ENCODE results near the gene HBG1.
"Not testable (repeated sequence)": the region's sequence is repeated elsewhere in the genome, so short reads cannot be mapped to it uniquely, and the experiment has no call there.

The HBG1 gene

GRCh38 chr11:5253440-5253839 is 3.8 kb upstream of the HBG1 start:
- H3K9me3 ChIP-seq (replicated peaks; ENCODE audit: insufficient read depth, low read length); H3K27ac ChIP-seq (ENCODE audit: low read length); H2AFZ ChIP-seq (ENCODE audit: low read length); H3K79me2 ChIP-seq (ENCODE audit: low read length); H3K4me3 ChIP-seq (ENCODE audit: low read length); H3F3A ChIP-seq (ENCODE audit: insufficient read depth, low read length); H3K4me1 ChIP-seq (ENCODE audit: low read length); H4K20me1 ChIP-seq (ENCODE audit: insufficient read depth, low read length); H3K9me2 ChIP-seq (replicated peaks; ENCODE audit: insufficient read depth, low read length); H3K9ac ChIP-seq (ENCODE audit: low read length); H3K27me3 ChIP-seq (replicated peaks; ENCODE audit: insufficient read depth, low read length); H3K4me2 ChIP-seq (ENCODE audit: low read depth, low read length); H3K36me3 ChIP-seq (replicated peaks; ENCODE audit: insufficient read depth, low read length); DNase-seq: not testable (repeated sequence)

GRCh38 chr11:5252919-5253265 is 3.2 kb upstream of the HBG1 start:
- Histone ChIP-seq H4K20me1 (ENCODE audit: insufficient read depth, low read length) (no peaks in the 10 kb centered on the region), H3K9me3 (replicated peaks; ENCODE audit: insufficient read depth, low read length) (no peaks in the 10 kb centered on the region), H3K4me3 (ENCODE audit: low read length) (no peak overlapping the region), H3K36me3 (replicated peaks; ENCODE audit: insufficient read depth, low read length) (no peaks in the 10 kb centered on the region), H3K4me2 (ENCODE audit: low read depth, low read length) (no peak overlapping the region), H3K27me3 (replicated peaks; ENCODE audit: insufficient read depth, low read length) (no peaks in the 10 kb centered on the region), H3K9ac (ENCODE audit: low read length) (no peak overlapping the region), H3K4me1 (ENCODE audit: low read length) (no peaks in the 10 kb centered on the region), H2AFZ (ENCODE audit: low read length) (no peak overlapping the region), H3K79me2 (ENCODE audit: low read length) (no peaks in the 10 kb centered on the region), H3K9me2 (replicated peaks; ENCODE audit: insufficient read depth, low read length) (no peaks in the 10 kb centered on the region), H3F3A (ENCODE audit: insufficient read depth, low read length) (no peaks in the 10 kb centered on the region), H3K27ac (ENCODE audit: low read length) (no peak overlapping the region)
- no peak for DNase-seq
- TF ChIP-seq CTCF (IDR thresholded peaks at IDR 0.05; ENCODE audit: low read length) = no peak
- TF ChIP-seq EZH2phosphoT487 (IDR thresholded peaks at IDR 0.05; ENCODE audit: low read length) = no peak
- no peak for TF ChIP-seq EZH2 (optimal IDR thresholded peaks at IDR 0.05; ENCODE audit: low read depth, low read length)

GRCh38 chr11:5252192-5252918 is 2.7 kb upstream of the HBG1 start:
- H4K20me1 ChIP-seq (ENCODE audit: insufficient read depth, low read length) = no peaks in the 10 kb centered on the region
- H3F3A ChIP-seq (ENCODE audit: insufficient read depth, low read length) = no peaks in the 10 kb centered on the region
- no peak overlapping the region for H3K27ac ChIP-seq (ENCODE audit: low read length)
- H3K4me2 ChIP-seq (ENCODE audit: low read depth, low read length) = no peak overlapping the region
- no peak for DNase-seq
- H3K9me2 ChIP-seq (replicated peaks; ENCODE audit: insufficient read depth, low read length) = no peaks in the 10 kb centered on the region
- no peaks in the 10 kb centered on the region for H3K36me3 ChIP-seq (replicated peaks; ENCODE audit: insufficient read depth, low read length)
- H3K9ac ChIP-seq (ENCODE audit: low read length) = no peak overlapping the region
- no peaks in the 10 kb centered on the region for H3K79me2 ChIP-seq (ENCODE audit: low read length)
- H3K27me3 ChIP-seq (replicated peaks; ENCODE audit: insufficient read depth, low read length) = no peaks in the 10 kb centered on the region
- TF ChIP-seq CTCF (IDR thresholded peaks at IDR 0.05; ENCODE audit: low read length) (no peak), EZH2 (optimal IDR thresholded peaks at IDR 0.05; ENCODE audit: low read depth, low read length) (no peak), EZH2phosphoT487 (IDR thresholded peaks at IDR 0.05; ENCODE audit: low read length) (no peak)
- H2AFZ ChIP-seq (ENCODE audit: low read length) = no peak overlapping the region
- H3K9me3 ChIP-seq (replicated peaks; ENCODE audit: insufficient read depth, low read length) = no peaks in the 10 kb centered on the region
- H3K4me1 ChIP-seq (ENCODE audit: low read length) = no peaks in the 10 kb centered on the region
- no peak overlapping the region for H3K4me3 ChIP-seq (ENCODE audit: low read length)

- no peaks in the 10 kb centered on the region for H3K79me2 ChIP-seq (ENCODE audit: low read length)
- no peaks in the 10 kb centered on the region for H3F3A ChIP-seq (ENCODE audit: insufficient read depth, low read length)
- no peak overlapping the region for H3K4me2 ChIP-seq (ENCODE audit: low read depth, low read length)
- no peak overlapping the region for H3K27ac ChIP-seq (ENCODE audit: low read length)
- no peak overlapping the region for H2AFZ ChIP-seq (ENCODE audit: low read length)
- no peaks in the 10 kb centered on the region for H3K9me2 ChIP-seq (replicated peaks; ENCODE audit: insufficient read depth, low read length)
- TF ChIP-seq EZH2phosphoT487 (IDR thresholded peaks at IDR 0.05; ENCODE audit: low read length) (no peak), EZH2 (optimal IDR thresholded peaks at IDR 0.05; ENCODE audit: low read depth, low read length) (no peak), CTCF (IDR thresholded peaks at IDR 0.05; ENCODE audit: low read length) (no peak)
- DNase-seq = no peak
- no peaks in the 10 kb centered on the region for H3K4me1 ChIP-seq (ENCODE audit: low read length)
- H3K4me3 ChIP-seq (ENCODE audit: low read length) = no peak overlapping the region
- H3K9me3 ChIP-seq (replicated peaks; ENCODE audit: insufficient read depth, low read length) = no peaks in the 10 kb centered on the region
- no peaks in the 10 kb centered on the region for H3K27me3 ChIP-seq (replicated peaks; ENCODE audit: insufficient read depth, low read length)
- H3K36me3 ChIP-seq (replicated peaks; ENCODE audit: insufficient read depth, low read length) = no peaks in the 10 kb centered on the region
- no peak overlapping the region for H3K9ac ChIP-seq (ENCODE audit: low read length)
- no peaks in the 10 kb centered on the region for H4K20me1 ChIP-seq (ENCODE audit: insufficient read depth, low read length)
Measured at GRCh38 chr11:5251746-5252145, 2.1 kb upstream of the HBG1 start.
